ENCODE measurements around the gene PROM2. TPM values are rescaled to one million over a fixed set of nuclear protein-coding genes. Genes with fewer than 3 reads are reported as not detected.
A peak's percentile ranks its signal among the peaks of the same experiment; 100 is the strongest.
"Not testable (repeated sequence)": the region's sequence is repeated elsewhere in the genome, so short reads cannot be mapped to it uniquely, and the experiment has no call there.

The PROM2 gene
- polyA plus RNA-seq, 2 donors: 56.0 to 82.4 TPM

- H3K4me1 ChIP-seq (ENCODE audit: control insufficient read depth in 2 of 2, insufficient read depth in 2 of 2, low read length in 1 of 2): peaks cover 0 to 2% of the 10 kb centered on the region in 2 donors
- no peak overlapping the region for H3K4me3 ChIP-seq (ENCODE audit: low read depth in 1 of 2, low read length in 2 of 2)
- H3K36me3 ChIP-seq (ENCODE audit: control insufficient read depth in 2 of 2, insufficient read depth in 2 of 2, low read length in 1 of 2): no peaks in the 10 kb centered on the region
- H3K27ac ChIP-seq (ENCODE audit: low read depth in 2 of 2, low read length in 1 of 2): no peak overlapping the region
- H3K27me3 ChIP-seq (ENCODE audit: control insufficient read depth in 1 of 2, insufficient read depth in 2 of 2, low read length in 2 of 2): no peaks in the 10 kb centered on the region
- H3K9me3 ChIP-seq (ENCODE audit: control insufficient read depth in 2 of 2, insufficient read depth in 1 of 2, low read depth in 1 of 2, low read length in 1 of 2): no peaks in the 10 kb centered on the region
- WGBS, 2 donors: 87 to 88% methylated on average over 13 of the region's 13 CpGs
Observed at GRCh38 chr2:95268211-95269035, 5.8 kb upstream of the PROM2 start.

- Histone ChIP-seq H3K4me1 (ENCODE audit: control insufficient read depth in 2 of 2, insufficient read depth in 2 of 2, low read length in 1 of 2) (peaks cover 0 to 9% of the 10 kb centered on the region in 2 donors), H3K36me3 (ENCODE audit: control insufficient read depth in 2 of 2, insufficient read depth in 2 of 2, low read length in 1 of 2) (no peaks in the 10 kb centered on the region), H3K4me3 (ENCODE audit: low read depth in 1 of 2, low read length in 2 of 2) (no peak overlapping the region), H3K9me3 (ENCODE audit: control insufficient read depth in 2 of 2, insufficient read depth in 1 of 2, low read depth in 1 of 2, low read length in 1 of 2) (no peaks in the 10 kb centered on the region), H3K27ac (ENCODE audit: low read depth in 2 of 2, low read length in 1 of 2) (no peak overlapping the region), H3K27me3 (ENCODE audit: control insufficient read depth in 1 of 2, insufficient read depth in 2 of 2, low read length in 2 of 2) (no peaks in the 10 kb centered on the region)
- 95 to 96% methylated on average over 9 to 10 of the region's 10 CpGs for WGBS, 2 donors
Observed at GRCh38 chr2:95269036-95269680, 5.1 kb upstream of the PROM2 start.

GRCh38 chr2:95269745-95270144 lies 4.5 kb upstream of the PROM2 start:
- H3K4me1 ChIP-seq (ENCODE audit: control insufficient read depth in 2 of 2, insufficient read depth in 2 of 2, low read length in 1 of 2); H3K27ac ChIP-seq (ENCODE audit: low read depth in 2 of 2, low read length in 1 of 2); H3K27me3 ChIP-seq (ENCODE audit: control insufficient read depth in 1 of 2, insufficient read depth in 2 of 2, low read length in 2 of 2); H3K9me3 ChIP-seq (ENCODE audit: control insufficient read depth in 2 of 2, insufficient read depth in 1 of 2, low read depth in 1 of 2, low read length in 1 of 2); H3K4me3 ChIP-seq (ENCODE audit: low read depth in 1 of 2, low read length in 2 of 2); H3K36me3 ChIP-seq (ENCODE audit: control insufficient read depth in 2 of 2, insufficient read depth in 2 of 2, low read length in 1 of 2): not testable (repeated sequence)
- 94 to 95% methylated on average over 5 of the region's 5 CpGs for WGBS, 2 donors

GRCh38 chr2:95270541-95271081 lies 3.6 kb upstream of the PROM2 start:
- H3K4me3 ChIP-seq (ENCODE audit: low read depth in 1 of 2, low read length in 2 of 2): no peak overlapping the region
- WGBS, 2 donors: 93 to 97% methylated on average over 8 of the region's 8 CpGs
- H3K27ac ChIP-seq (ENCODE audit: low read depth in 2 of 2, low read length in 1 of 2): no peak overlapping the region
- no peaks in the 10 kb centered on the region for H3K36me3 ChIP-seq (ENCODE audit: control insufficient read depth in 2 of 2, insufficient read depth in 2 of 2, low read length in 1 of 2)
- H3K4me1 ChIP-seq (ENCODE audit: control insufficient read depth in 2 of 2, insufficient read depth in 2 of 2, low read length in 1 of 2): peaks cover 0 to 9% of the 10 kb centered on the region in 2 donors
- no peaks in the 10 kb centered on the region for H3K27me3 ChIP-seq (ENCODE audit: control insufficient read depth in 1 of 2, insufficient read depth in 2 of 2, low read length in 2 of 2)
- H3K9me3 ChIP-seq (ENCODE audit: control insufficient read depth in 2 of 2, insufficient read depth in 1 of 2, low read depth in 1 of 2, low read length in 1 of 2): no peaks in the 10 kb centered on the region

DNA sequence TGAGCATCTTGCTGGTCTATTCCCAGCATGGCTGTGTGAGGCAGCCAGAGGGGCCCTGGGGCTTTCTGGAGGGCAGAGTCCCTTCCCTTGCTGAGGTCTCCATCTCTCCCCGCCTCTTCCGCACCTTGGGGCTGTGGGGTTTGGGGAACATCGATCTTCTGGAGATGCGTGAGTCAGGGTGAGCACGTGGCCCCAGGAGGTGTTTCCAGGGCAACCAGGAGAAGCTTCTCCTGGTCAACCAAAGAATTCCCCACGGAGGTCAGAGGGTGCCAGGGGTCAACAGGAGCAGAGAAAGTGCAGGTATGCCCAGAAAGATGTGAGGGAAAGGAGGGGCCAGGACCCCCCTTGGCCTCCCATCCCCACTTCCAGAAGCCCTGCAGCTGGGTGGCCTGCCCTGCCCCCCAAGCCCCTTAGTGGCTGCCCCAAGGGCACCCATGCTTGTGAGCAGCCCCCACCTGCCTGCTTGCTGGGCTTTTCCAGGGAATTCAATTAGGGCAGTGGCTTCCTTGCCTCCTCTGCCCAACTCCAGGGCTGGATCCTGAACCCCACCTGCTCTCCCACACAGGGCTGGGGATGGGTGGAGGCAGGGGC lies 2.8 kb upstream of the PROM2 start:
- H3K9me3 ChIP-seq (ENCODE audit: control insufficient read depth in 2 of 2, insufficient read depth in 1 of 2, low read depth in 1 of 2, low read length in 1 of 2): no peaks in the 10 kb centered on the region
- no peaks in the 10 kb centered on the region for H3K36me3 ChIP-seq (ENCODE audit: control insufficient read depth in 2 of 2, insufficient read depth in 2 of 2, low read length in 1 of 2)
- no peaks in the 10 kb centered on the region for H3K27me3 ChIP-seq (ENCODE audit: control insufficient read depth in 1 of 2, insufficient read depth in 2 of 2, low read length in 2 of 2)
- 75 to 85% methylated on average over 6 of the region's 6 CpGs for WGBS, 2 donors
- no peak overlapping the region for H3K27ac ChIP-seq (ENCODE audit: low read depth in 2 of 2, low read length in 1 of 2)
- no peak overlapping the region for H3K4me3 ChIP-seq (ENCODE audit: low read depth in 1 of 2, low read length in 2 of 2)
- peaks cover 0 to 13% of the 10 kb centered on the region in 2 donors for H3K4me1 ChIP-seq (ENCODE audit: control insufficient read depth in 2 of 2, insufficient read depth in 2 of 2, low read length in 1 of 2)

DNA sequence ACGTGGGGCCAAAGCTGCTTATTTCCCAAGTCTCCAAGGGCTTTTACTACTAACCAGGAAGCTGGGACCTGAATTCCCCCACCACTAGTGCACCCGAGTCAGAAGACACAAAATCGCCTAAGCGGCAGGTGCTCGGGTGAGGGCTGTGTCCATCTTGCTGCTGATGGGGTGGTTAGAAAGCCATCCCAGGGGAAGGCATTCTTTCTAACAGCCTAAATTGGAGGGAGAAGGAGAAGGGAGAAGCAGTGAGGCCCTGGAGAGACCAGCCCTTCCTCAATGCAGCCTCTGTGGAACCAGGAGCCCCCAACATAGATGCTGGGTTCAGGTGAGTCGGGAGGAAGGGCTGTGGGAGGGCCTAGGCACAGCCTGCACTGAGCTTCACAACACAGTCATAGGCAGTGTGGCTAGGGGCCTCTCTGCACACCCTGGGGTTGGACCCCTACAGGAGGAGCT lies 1.9 kb upstream of the PROM2 start:
- Histone ChIP-seq H3K36me3 (ENCODE audit: control insufficient read depth in 2 of 2, insufficient read depth in 2 of 2, low read length in 1 of 2) (no peaks in the 10 kb centered on the region), H3K9me3 (ENCODE audit: control insufficient read depth in 2 of 2, insufficient read depth in 1 of 2, low read depth in 1 of 2, low read length in 1 of 2) (no peaks in the 10 kb centered on the region), H3K27me3 (ENCODE audit: control insufficient read depth in 1 of 2, insufficient read depth in 2 of 2, low read length in 2 of 2) (no peaks in the 10 kb centered on the region), H3K4me1 (ENCODE audit: control insufficient read depth in 2 of 2, insufficient read depth in 2 of 2, low read length in 1 of 2) (peaks cover 0 to 20% of the 10 kb centered on the region in 2 donors), H3K4me3 (ENCODE audit: low read depth in 1 of 2, low read length in 2 of 2) (no peak overlapping the region), H3K27ac (ENCODE audit: low read depth in 2 of 2, low read length in 1 of 2) (no peak overlapping the region)
- WGBS, 2 donors: 88 to 90% methylated on average over 6 of the region's 6 CpGs

- Histone ChIP-seq H3K9me3 (ENCODE audit: control insufficient read depth in 2 of 2, insufficient read depth in 1 of 2, low read depth in 1 of 2, low read length in 1 of 2) (no peaks in the 10 kb centered on the region), H3K27ac (ENCODE audit: low read depth in 2 of 2, low read length in 1 of 2) (no peak overlapping the region), H3K4me3 (ENCODE audit: low read depth in 1 of 2, low read length in 2 of 2) (no peak overlapping the region), H3K4me1 (ENCODE audit: control insufficient read depth in 2 of 2, insufficient read depth in 2 of 2, low read length in 1 of 2) (peaks cover 0 to 23% of the 10 kb centered on the region in 2 donors), H3K27me3 (ENCODE audit: control insufficient read depth in 1 of 2, insufficient read depth in 2 of 2, low read length in 2 of 2) (no peaks in the 10 kb centered on the region), H3K36me3 (ENCODE audit: control insufficient read depth in 2 of 2, insufficient read depth in 2 of 2, low read length in 1 of 2) (peaks cover 0 to 2% of the 10 kb centered on the region in 2 donors)
- 61 to 88% methylated on average over 1 of the region's 1 CpG for WGBS, 2 donors
Observed at GRCh38 chr2:95272781-95273180, 1.5 kb upstream of the PROM2 start.

DNA sequence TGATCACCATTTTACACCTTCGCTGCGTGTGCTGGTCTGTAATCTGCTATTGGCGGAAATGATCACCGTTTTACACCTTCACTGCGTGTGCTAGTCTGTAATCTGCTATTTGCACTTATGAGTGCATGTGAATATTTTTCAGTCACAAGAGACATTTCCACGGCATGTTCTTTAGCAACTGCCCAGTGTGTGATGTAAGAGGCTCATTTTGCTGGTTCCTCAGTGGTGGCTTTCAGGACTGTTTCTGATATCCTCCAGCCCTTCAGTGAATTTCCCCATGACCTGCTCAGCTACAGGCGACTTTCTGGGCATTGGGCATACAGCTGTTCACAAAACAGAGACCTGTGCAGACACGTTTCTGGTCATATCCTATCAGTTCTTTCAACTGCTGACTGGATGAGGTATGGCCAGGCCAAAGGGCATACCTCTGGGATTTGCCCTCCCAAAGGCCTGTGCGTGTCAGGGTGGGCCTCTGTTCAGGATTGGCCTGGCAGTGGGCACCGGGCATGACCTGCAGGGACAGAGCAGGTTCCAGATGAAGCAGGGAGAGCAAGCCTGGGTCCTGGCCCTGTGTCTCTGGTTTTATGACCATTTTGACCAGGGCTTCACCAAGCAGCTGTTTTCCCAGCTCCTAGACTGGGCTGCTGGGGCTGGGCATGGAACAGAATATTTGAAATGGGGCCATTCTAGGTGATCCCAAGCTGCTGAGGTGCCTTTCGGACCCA lies 521 bp upstream of the PROM2 start:
- peak overlapping the region; percentile 73 to 79 for H3K27ac ChIP-seq (ENCODE audit: low read depth in 2 of 2, low read length in 1 of 2)
- no peaks in the 10 kb centered on the region for H3K27me3 ChIP-seq (ENCODE audit: control insufficient read depth in 1 of 2, insufficient read depth in 2 of 2, low read length in 2 of 2)
- H3K36me3 ChIP-seq (ENCODE audit: control insufficient read depth in 2 of 2, insufficient read depth in 2 of 2, low read length in 1 of 2): peaks cover 0 to 4% of the 10 kb centered on the region in 2 donors
- H3K4me3 ChIP-seq (ENCODE audit: low read depth in 1 of 2, low read length in 2 of 2): no peak overlapping the region
- H3K9me3 ChIP-seq (ENCODE audit: control insufficient read depth in 2 of 2, insufficient read depth in 1 of 2, low read depth in 1 of 2, low read length in 1 of 2): no peaks in the 10 kb centered on the region
- H3K4me1 ChIP-seq (ENCODE audit: control insufficient read depth in 2 of 2, insufficient read depth in 2 of 2, low read length in 1 of 2): peaks cover 0 to 29% of the 10 kb centered on the region in 2 donors
- WGBS, 2 donors: 72 to 74% methylated on average over 11 of the region's 11 CpGs

- Histone ChIP-seq H3K27ac (ENCODE audit: low read depth in 2 of 2, low read length in 1 of 2) (peak overlapping the region; percentile 93 to 97), H3K27me3 (ENCODE audit: control insufficient read depth in 1 of 2, insufficient read depth in 2 of 2, low read length in 2 of 2) (no peaks in the 10 kb centered on the region), H3K4me1 (ENCODE audit: control insufficient read depth in 2 of 2, insufficient read depth in 2 of 2, low read length in 1 of 2) (peaks cover 0 to 31% of the 10 kb centered on the region in 2 donors), H3K36me3 (ENCODE audit: control insufficient read depth in 2 of 2, insufficient read depth in 2 of 2, low read length in 1 of 2) (peaks cover 0 to 12% of the 10 kb centered on the region in 2 donors), H3K4me3 (ENCODE audit: low read depth in 1 of 2, low read length in 2 of 2) (peak overlapping the region; percentile 60 to 61), H3K9me3 (ENCODE audit: control insufficient read depth in 2 of 2, insufficient read depth in 1 of 2, low read depth in 1 of 2, low read length in 1 of 2) (no peaks in the 10 kb centered on the region)
- WGBS, 2 donors: 43 to 59% methylated on average over 4 of the region's 4 CpGs
Observed at GRCh38 chr2:95275151-95275515, 884 bp downstream of the PROM2 start.
